HEK293 (cell line): ENCODE measurements around the gene ZNF530.

Experiments used
- EGR2 ChIP-seq: fragments of 450-650 bp; formaldehyde crosslinking; IDR thresholded peaks from 2 replicates; pipeline ENCODE4 v1.5.1; 2016; ENCODE audit warnings: low read depth, missing biosample characterization, missing genetic modification characterization
- ELK4 ChIP-seq: IDR thresholded peaks from 2 replicates; pipeline ENCODE4 v1.6.1; 2011; ENCODE audit warnings: mild to moderate bottlenecking, low read depth, low read length, borderline replicate concordance
- HOXD13 ChIP-seq: sonication (generic); formaldehyde crosslinking; IDR thresholded peaks from 2 replicates; pipeline ENCODE4 v1.8.0; 2022; ENCODE audit warnings: missing genetic modification reagents, borderline replicate concordance
- KLF9 ChIP-seq: fragments of 450-650 bp; formaldehyde crosslinking; IDR thresholded peaks from 2 replicates; pipeline ENCODE4 v1.5.1; 2016; ENCODE audit warnings: missing biosample characterization, missing genetic modification characterization, low read depth
- REST ChIP-seq: fragments of 450-650 bp; formaldehyde crosslinking; IDR thresholded peaks from 2 replicates; pipeline ENCODE4 v1.5.1; 2016; ENCODE audit warnings: missing biosample characterization, missing genetic modification characterization
- SALL2 ChIP-seq: fragments of 450-650 bp; formaldehyde crosslinking; IDR thresholded peaks from 2 replicates; pipeline ENCODE4 v1.5.0; 2017; ENCODE audit warnings: missing biosample characterization, mild to moderate bottlenecking, missing genetic modification characterization, borderline replicate concordance
- YY1 ChIP-seq: fragments of 450-650 bp; formaldehyde crosslinking; IDR thresholded peaks from 2 replicates; pipeline ENCODE4 v1.5.1; 2018; ENCODE audit warnings: missing biosample characterization, missing genetic modification characterization
- ZNF121 ChIP-seq: fragments of 450-650 bp; formaldehyde crosslinking; IDR thresholded peaks from 2 replicates; pipeline ENCODE4 v1.5.1; 2016; ENCODE audit warnings: missing biosample characterization, missing genetic modification characterization
- ZNF157 ChIP-seq: fragments of 450-650 bp; formaldehyde crosslinking; IDR thresholded peaks from 2 replicates; pipeline ENCODE4 v1.5.1; 2016; ENCODE audit warnings: missing biosample characterization, missing genetic modification characterization
- ZNF19 ChIP-seq: fragments of 450-650 bp; formaldehyde crosslinking; IDR thresholded peaks from 2 replicates; pipeline ENCODE4; 2016; ENCODE audit warnings: missing biosample characterization, missing genetic modification characterization, low read depth
- ZNF248 ChIP-seq: fragments of 450-650 bp; formaldehyde crosslinking; IDR thresholded peaks from 2 replicates; pipeline ENCODE4 v1.5.1; 2017; ENCODE audit warnings: missing biosample characterization, missing genetic modification characterization
- ZNF433 ChIP-seq: fragments of 450-650 bp; formaldehyde crosslinking; IDR thresholded peaks from 2 replicates; pipeline ENCODE4 v1.5.1; 2016; ENCODE audit warnings: missing biosample characterization, missing genetic modification characterization, low read depth
- ZNF513 ChIP-seq: fragments of 450-650 bp; IDR thresholded peaks from 2 replicates; pipeline ENCODE4 v1.5.1; 2018; ENCODE audit warnings: missing biosample characterization, missing genetic modification characterization
- ZNF518A ChIP-seq: fragments of 450-650 bp; formaldehyde crosslinking; conservative IDR thresholded peaks from 2 replicates; pipeline ENCODE4 v1.5.1; 2016; ENCODE audit warnings: low read depth, missing biosample characterization, missing genetic modification characterization
- ZNF521 ChIP-seq: fragments of 450-650 bp; formaldehyde crosslinking; IDR thresholded peaks from 2 replicates; pipeline ENCODE4 v1.5.1; 2017; ENCODE audit warnings: missing biosample characterization, mild to moderate bottlenecking, missing genetic modification characterization
- ZNF548 ChIP-seq: fragments of 450-650 bp; formaldehyde crosslinking; IDR thresholded peaks from 2 replicates; pipeline ENCODE4 v1.5.1; 2016; ENCODE audit warnings: missing biosample characterization, missing genetic modification characterization
- ZNF549 ChIP-seq: fragments of 450-650 bp; IDR thresholded peaks from 2 replicates; pipeline ENCODE4 v1.5.1; 2018; ENCODE audit warnings: missing biosample characterization, missing genetic modification characterization, mild to moderate bottlenecking, inconsistent platforms, moderate library complexity
- ZNF677 ChIP-seq: fragments of 450-650 bp; IDR thresholded peaks from 2 replicates; pipeline ENCODE4 v1.5.0; 2018; ENCODE audit warnings: missing biosample characterization, mild to moderate bottlenecking, missing genetic modification characterization, moderate library complexity
- ZNF707 ChIP-seq: fragments of 450-650 bp; formaldehyde crosslinking; IDR thresholded peaks from 2 replicates; pipeline ENCODE4 v1.5.1; 2016; ENCODE audit warnings: missing biosample characterization, missing genetic modification characterization
- TF ChIP-seq, protein P1 (sequence below): fragments of 450-650 bp; formaldehyde crosslinking; IDR thresholded peaks from 2 replicates; pipeline ENCODE4 v1.5.1; 2016; ENCODE audit warnings: missing biosample characterization, missing genetic modification characterization
- TF ChIP-seq, protein P2 (sequence below): fragments of 450-650 bp; IDR thresholded peaks from 2 replicates; pipeline ENCODE4 v1.5.1; 2018; ENCODE audit warnings: missing biosample characterization, mild to moderate bottlenecking, missing genetic modification characterization
- TF ChIP-seq, protein P3 (sequence below): fragments of 450-650 bp; formaldehyde crosslinking; IDR thresholded peaks from 2 replicates; pipeline ENCODE4; 2016; ENCODE audit warnings: missing biosample characterization, missing genetic modification characterization

Gene ZNF530

DNA sequence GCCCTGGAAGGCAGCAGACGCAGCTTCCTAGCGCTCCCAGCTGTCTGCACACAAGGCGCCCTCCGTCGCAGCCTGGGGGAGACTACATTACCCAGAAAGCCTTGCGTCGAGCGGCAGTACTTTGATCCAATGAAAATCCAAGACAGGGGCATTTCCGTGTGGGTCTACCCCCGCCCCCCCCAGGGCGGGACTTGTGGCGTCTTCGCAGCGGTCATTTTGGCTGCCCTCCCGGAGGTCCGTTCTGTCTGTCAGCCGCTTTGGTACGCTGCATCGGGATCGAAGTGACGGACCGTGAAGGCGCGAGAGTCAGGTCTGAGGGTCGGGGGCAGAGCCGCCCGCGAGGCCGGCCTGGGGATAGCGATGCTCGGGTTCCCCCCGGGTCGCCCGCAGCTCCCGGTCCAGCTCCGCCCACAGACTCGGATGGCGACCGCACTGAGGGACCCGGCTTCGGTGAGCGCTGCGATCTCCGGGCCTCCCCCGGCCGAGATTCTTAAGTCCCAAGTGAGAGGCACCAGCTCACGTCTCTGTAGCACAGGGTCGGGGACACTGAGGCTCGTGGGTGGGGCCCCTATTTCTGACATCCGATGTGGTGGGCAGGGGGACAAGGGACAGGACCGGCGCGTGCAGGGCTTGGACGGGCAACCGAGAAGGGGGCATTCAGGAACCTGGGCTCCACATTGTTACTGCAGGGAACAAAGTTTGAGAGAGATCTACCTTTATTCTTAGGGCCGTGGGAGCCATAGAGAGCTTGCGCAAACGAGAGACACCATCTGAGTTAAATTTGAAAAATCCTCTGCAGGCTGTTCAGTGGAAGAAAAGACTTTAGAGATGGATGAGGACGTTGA is 33.5 kb downstream of the ZNF530 start, which contains the start of gene ZNF211 (continued):
- TF ChIP-seq ZNF518A (tag by site-specific recombination), result peak; percentile 69
- TF ChIP-seq ZNF677 (tag by site-specific recombination), result no peak
- no peak for TF ChIP-seq ZNF433 (tag by site-specific recombination)
- TF ChIP-seq, protein P1, sequence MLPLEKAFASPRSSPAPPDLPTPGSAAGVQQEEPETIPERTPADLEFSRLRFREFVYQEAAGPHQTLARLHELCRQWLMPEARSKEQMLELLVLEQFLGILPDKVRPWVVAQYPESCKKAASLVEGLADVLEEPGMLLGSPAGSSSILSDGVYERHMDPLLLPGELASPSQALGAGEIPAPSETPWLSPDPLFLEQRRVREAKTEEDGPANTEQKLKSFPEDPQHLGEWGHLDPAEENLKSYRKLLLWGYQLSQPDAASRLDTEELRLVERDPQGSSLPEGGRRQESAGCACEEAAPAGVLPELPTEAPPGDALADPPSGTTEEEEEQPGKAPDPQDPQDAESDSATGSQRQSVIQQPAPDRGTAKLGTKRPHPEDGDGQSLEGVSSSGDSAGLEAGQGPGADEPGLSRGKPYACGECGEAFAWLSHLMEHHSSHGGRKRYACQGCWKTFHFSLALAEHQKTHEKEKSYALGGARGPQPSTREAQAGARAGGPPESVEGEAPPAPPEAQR (tag by site-specific recombination), result no peak
- no peak for TF ChIP-seq REST (tag by site-specific recombination)
- no peak for TF ChIP-seq ELK4
- peak; percentile 83 for TF ChIP-seq KLF9 (tag by site-specific recombination)
- no peak for TF ChIP-seq ZNF548 (tag by site-specific recombination)
- TF ChIP-seq ZNF513 (tag by site-specific recombination), result no peak
- TF ChIP-seq HOXD13 (CRISPR knock-in tag), result no peak
- no peak for TF ChIP-seq ZNF121 (tag by site-specific recombination)
- no peak for TF ChIP-seq SALL2 (tag by site-specific recombination)
- TF ChIP-seq ZNF521, result no peak
- TF ChIP-seq ZNF707 (tag by site-specific recombination), result no peak
- TF ChIP-seq, protein P2, sequence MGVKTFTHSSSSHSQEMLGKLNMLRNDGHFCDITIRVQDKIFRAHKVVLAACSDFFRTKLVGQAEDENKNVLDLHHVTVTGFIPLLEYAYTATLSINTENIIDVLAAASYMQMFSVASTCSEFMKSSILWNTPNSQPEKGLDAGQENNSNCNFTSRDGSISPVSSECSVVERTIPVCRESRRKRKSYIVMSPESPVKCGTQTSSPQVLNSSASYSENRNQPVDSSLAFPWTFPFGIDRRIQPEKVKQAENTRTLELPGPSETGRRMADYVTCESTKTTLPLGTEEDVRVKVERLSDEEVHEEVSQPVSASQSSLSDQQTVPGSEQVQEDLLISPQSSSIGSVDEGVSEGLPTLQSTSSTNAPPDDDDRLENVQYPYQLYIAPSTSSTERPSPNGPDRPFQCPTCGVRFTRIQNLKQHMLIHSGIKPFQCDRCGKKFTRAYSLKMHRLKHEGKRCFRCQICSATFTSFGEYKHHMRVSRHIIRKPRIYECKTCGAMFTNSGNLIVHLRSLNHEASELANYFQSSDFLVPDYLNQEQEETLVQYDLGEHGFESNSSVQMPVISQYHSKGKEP (tag by site-specific recombination), result no peak
- TF ChIP-seq EGR2 (tag by site-specific recombination), result peak; percentile 74
- TF ChIP-seq ZNF549 (tag by site-specific recombination), result no peak
- TF ChIP-seq ZNF157, result no peak
- TF ChIP-seq YY1 (tag by site-specific recombination), result peak; percentile 62; the same call in 1 of the 2 replicates
- TF ChIP-seq ZNF19 (tag by site-specific recombination), result no peak
- TF ChIP-seq ZNF248 (tag by site-specific recombination), result no peak
- TF ChIP-seq, protein P3, sequence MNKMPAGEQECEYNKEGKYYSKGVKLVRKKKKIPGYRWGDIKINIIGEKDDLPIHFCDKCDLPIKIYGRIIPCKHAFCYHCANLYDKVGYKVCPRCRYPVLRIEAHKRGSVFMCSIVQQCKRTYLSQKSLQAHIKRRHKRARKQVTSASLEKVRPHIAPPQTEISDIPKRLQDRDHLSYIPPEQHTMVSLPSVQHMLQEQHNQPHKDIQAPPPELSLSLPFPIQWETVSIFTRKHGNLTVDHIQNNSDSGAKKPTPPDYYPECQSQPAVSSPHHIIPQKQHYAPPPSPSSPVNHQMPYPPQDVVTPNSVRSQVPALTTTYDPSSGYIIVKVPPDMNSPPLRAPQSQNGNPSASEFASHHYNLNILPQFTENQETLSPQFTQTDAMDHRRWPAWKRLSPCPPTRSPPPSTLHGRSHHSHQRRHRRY (tag by site-specific recombination), result no peak
